HG03045 (cell line): ENCODE results near the gene LLGL1.

Source experiments
- ATAC-seq: cut with Tn5 transposase; IDR thresholded peaks from one replicate; pipeline ENCODE4 v1.9.1; 2021; ENCODE audit warnings: mild to moderate bottlenecking, moderate library complexity; ENCODE audit not compliant: unreplicated experiment

Gene LLGL1

DNA sequence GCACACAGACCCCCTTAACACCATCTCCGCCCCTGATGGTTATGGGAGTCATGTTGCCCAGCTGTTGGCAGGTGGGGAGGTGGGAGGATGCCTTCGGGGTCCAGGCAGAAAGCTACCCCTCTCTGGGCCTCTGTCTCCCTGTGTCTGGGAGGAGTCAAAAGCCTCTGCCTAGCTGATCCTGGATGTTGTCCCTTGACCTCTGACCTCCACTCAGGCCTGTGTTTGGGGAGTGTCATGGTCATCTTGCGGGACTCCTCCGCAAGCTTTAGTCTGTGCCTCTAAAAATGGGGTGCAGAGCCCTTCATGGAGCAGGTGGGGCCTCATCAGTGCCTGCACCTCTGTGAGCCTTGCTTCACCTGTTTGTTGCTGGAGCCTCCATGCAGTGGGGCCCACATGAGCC lies 3.8 kb downstream of the LLGL1 start:
- ATAC-seq, result no peak

DNA sequence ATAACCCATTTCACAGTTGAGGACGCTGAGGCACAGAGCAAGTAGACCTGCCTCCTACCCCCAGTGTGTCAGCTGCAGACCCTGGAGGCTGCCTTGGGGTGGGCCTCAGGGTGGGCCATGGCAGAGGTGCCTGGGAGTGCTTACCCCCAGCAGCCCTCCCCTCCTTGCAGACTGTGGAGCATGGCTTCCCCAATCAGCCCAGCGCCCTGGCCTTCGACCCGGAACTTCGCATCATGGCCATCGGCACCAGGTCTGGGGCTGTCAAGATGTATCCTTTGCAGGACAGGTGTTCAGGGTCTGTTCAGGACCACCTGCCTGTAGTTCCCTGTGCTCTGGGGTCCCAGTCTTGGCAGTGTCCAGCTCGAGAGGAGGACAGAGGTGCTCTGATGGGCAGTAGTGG lies 4.3 kb downstream of the LLGL1 start:
- no peak for ATAC-seq

DNA sequence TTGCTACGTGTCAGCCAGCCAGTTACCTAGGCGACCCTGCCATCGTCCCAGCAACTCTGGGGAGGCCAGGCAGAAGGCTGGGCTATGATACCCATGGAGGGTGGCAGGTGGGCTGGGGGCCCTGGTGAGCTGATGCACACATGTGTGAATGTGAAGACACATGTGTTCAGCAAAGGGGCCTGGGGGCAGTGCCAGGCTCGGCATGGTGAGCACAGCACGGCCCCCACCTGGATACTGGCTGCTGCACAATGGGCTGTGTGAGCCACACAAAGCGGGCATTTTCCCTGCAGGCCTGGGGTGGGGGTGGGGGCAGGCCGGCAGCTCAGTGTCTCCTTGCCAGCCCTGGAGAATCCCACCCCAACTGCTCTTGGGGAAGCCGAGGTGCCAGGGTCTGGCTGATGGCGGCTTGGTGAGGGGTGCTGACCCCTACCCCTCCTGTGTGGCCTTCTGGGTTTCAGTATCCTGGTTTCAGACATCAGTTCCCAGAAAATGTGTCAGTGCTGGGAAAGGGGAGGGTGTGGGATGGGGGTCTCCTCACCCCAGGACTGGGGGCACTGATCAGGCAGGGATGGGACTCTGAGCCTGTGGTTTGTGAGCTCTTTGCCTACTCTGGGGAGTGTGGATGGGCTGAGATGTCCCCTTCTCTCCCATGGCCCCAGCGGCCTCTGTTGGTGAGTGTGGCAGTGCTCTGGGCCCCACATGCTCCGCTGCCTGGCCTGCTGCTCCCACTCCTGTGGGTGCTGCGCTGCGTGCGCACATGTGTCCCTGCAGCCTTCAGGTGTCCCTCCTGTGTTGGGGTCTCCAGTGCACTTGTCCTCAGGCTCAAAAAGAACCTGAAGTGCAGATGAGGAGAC lies 5.1 kb downstream of the LLGL1 start:
- ATAC-seq, result no peak

DNA sequence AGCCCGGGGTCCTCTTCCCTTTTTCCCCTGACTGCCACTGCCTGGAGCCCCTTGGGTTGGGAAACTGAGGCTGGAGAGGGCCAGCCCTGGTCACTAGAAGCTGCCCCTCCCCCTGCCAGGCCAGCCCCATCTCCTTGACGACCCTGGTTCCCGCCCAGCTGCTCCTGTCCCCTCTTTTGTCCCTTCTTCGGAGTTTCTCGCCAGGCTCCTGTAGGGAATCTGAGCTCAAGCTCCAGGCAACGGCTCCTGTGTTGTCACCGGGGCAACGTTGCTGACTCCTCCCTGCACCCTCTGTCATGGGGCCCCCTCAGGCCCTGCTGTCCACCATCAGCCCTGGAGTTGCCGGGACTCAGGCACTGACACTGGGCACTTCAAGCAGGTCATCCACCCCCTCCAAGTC lies 5.7 kb downstream of the LLGL1 start:
- ATAC-seq, result no peak

DNA sequence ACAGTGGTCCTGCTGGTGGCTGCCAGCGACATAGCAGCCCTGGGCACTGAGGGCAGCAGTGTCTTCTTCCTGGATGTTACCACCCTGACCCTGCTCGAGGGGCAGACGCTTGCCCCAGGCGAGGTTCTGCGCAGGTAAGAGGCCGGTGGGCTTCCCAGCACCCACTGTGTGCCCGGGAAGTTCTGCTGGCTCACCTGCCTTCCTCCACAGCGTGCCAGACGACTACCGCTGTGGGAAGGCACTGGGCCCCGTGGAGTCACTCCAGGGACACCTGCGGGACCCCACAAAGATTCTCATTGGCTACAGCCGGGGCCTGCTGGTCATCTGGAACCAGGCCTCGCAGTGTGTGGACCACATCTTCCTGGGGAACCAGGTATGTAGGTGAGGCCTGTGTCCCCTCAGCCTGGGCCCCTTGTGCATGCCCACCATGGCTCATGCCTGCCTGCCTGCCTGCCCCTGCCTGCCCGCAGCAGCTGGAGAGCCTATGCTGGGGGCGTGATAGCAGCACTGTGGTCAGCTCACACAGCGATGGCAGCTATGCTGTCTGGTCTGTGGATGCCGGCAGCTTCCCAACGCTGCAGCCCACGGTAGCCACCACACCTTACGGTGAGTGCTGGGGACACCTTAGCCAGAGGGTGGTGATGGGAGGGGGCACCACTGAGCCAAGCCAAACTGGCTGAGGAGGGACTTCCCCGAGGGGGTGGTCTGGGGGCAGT lies 8.5 kb downstream of the LLGL1 start:
- no peak for ATAC-seq

DNA sequence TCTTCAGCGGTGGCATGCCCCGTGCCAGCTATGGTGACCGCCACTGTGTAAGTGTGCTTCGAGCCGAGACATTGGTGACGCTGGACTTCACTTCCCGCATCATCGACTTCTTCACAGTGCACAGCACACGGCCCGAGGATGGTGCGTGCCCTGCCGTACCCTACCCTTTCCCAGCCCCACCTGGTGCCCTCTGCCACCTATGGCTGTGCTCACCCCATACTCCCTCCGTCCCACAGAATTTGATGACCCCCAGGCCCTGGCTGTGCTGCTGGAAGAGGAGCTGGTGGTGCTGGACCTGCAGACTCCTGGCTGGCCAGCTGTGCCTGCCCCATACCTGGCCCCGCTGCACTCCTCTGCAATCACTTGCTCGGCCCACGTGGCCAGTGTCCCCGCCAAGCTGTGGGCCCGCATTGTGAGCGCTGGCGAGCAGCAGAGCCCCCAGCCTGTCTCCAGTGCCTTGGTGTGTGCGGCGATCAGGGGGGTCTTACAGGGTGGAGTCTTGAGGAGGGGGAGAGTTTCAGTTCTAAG lies 9.5 kb downstream of the LLGL1 start:
- no peak for ATAC-seq

DNA sequence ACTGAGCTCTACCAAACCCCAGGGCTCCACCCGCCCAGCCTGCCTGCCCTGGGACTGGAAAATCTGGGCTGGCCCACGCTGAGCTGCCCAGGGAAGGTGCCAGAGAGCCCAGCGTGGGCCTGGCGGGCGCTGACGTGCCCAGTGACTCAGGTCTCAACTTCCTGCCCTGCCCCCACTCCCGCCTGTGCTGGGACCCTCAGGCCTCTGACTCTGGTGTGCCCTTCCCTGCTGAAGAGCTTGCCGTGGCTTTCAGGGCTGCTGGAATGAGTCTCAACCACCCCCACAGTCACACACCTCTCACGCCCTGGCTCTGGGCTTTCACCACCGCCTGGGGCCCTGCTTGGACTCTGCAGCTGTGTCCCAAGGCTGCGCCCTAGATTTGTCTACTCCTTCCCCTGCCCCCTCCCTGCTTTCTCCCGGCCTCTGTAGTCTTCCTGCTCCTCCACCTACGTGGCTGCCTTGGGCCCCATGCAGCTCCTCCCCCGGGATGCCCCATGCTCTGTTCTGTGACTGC lies 10.4 kb downstream of the LLGL1 start:
- ATAC-seq, result no peak

DNA sequence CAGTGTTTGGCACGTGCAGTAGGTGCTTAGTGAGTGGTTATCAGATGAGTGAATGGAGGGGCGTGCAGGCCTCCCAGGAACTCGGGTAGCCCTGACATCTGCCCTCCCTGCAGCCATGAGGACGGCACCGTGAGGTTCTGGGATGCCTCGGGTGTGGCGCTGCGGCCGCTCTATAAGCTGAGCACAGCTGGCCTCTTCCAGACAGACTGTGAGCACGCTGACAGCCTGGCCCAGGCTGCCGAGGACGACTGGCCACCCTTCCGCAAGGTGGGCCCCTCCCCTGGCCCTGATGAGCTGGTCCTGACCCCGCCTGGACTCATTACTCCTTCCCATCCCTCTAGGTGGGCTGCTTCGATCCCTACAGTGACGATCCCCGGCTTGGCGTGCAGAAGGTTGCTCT lies 11.1 kb downstream of the LLGL1 start:
- no peak for ATAC-seq

DNA sequence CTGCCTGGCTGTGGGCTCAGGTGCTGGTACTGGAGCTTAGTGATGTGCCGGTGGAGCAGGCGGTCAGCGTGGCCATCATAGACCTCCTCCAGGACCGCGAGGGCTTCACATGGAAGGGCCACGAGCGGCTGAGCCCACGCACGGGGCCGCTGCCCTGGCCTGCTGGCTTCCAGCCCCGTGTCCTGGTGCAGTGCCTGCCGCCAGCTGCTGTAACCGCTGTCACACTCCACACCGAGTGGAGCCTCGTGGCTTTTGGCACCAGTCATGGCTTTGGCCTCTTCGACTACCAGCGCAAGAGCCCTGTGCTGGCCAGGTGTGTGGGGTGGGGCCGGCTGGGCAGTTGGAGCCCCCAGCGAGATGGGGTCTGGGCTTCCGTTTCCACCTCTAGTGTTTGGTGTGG lies 12.0 kb downstream of the LLGL1 start:
- ATAC-seq, result no peak

DNA sequence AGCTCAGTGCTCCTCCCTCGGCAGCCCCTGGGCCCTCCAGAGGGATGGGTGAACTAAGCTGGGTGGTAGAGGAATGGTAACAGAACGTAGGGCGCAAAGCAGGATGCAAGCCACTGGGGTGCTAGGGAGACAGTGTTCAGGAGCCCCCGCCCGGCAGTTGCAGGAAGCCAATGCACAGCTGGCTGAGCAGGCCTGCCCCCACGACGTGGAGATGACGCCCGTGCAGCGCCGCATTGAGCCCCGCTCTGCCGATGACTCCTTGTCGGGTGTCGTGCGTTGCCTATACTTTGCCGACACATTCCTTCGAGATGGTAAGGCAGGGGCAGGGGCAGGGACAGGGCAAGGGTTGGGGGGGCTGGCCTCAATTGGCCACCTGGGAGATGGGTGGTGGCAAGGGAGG lies 12.9 kb downstream of the LLGL1 start:
- no peak for ATAC-seq

DNA sequence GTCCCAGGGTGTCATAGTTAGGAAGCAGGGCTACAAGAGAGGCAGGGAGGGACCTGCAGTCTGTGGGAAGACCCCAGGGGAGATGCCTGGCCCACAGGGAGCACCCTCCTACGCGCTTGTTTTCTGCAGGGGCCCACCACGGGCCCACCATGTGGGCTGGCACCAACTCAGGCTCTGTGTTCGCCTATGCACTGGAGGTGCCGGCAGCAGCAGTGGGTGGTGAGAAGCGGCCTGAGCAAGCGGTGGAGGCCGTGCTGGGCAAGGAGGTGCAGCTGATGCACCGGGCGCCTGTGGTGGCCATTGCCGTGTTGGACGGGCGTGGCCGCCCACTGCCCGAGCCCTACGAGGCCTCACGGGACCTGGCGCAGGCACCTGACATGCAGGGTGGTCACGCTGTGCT lies 15.0 kb downstream of the LLGL1 start:
- no peak for ATAC-seq

DNA sequence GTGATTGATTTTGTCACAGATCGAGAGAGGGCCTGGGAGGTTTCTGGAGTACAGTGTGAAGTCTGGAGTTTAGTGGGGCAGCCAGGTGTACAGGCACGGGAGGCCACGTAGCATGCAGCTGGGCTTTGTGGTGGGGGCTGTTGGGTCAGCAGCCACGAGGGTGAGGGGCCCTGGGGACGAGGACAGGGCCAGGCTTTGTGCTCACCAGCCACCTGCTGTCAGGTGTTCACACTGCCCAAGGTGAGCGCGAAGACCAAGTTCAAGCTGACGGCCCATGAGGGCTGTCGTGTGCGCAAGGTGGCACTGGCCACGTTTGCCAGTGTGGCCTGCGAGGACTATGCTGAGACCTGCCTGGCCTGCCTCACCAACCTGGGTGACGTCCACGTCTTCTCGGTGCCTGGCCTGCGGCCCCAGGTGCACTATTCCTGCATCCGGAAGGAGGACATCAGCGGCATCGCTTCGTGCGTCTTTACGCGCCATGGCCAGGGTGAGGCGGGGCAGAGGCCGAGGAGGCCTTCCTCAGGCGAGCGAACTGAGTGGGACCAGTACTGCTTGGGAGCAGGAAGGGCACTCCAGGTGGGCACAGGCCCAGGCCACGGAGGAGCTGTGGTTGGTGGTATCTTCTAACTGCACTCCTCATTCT lies 15.9 kb downstream of the LLGL1 start:
- no peak for ATAC-seq

DNA sequence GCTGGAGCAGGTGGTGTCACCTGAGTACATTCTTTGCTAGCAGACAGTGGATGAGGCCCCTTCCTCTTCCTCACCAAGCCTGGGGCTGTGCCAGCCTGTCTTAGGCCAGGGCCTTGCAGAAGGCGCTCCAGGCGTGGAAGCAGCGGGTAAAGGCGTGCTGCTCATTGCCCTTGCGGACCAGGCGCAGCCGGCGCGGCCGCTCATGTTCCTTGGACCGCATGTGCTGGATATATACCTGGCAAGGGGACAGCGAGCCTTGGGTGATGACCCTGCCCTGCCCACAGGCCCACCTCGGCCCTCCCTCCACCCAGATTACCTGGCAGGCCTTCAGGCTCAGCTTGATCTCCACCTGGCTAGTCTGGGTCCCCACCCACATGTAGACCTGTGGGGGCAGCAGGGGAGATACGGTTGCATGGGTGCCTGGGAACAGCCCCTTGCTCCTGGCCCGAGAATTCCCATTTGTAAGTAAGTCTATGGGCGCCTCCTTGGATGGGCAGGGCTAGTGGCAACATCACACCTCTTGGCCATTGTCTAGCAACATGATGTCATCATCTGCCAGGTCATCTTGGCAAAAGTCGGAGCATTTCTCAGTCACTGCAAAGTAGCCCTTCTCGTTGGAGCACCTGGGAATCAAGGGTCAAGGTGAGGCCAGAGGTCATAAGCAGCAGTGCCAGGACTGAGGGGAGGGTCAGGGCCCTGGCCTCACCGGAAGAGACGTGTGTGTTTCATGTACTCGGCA lies 19.8 kb downstream of the LLGL1 start:
- ATAC-seq, result no peak

DNA sequence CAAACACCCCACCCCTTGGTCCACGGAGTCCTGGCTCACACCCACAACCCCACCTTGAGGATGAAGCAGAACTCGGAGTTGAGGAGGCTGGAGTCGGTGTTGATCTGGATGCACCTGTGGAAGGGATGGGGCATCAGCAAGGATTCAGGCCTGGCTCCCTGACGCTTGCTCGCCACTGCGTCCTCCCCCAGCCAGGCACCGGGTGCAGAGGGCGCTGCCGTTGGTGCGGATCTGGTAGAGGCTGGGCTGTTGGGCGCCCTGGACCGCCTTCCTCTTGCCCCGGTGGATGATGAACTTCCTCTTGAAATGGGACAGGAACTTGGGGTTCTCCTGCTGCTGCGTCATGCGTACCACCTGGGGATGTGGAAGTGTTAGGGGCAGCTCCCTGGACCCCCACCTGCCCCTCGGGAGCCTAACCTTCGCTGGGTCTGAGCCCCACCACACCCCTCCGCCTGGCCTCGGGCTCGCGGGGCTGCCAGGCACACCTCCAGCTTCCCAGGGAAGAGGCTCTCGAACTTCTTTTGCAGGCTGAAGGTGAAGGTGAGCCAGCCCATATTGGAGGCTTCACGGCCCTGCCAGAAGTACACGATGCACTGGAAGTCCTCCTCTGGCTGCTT lies 20.8 kb downstream of the LLGL1 start:
- no peak for ATAC-seq

DNA sequence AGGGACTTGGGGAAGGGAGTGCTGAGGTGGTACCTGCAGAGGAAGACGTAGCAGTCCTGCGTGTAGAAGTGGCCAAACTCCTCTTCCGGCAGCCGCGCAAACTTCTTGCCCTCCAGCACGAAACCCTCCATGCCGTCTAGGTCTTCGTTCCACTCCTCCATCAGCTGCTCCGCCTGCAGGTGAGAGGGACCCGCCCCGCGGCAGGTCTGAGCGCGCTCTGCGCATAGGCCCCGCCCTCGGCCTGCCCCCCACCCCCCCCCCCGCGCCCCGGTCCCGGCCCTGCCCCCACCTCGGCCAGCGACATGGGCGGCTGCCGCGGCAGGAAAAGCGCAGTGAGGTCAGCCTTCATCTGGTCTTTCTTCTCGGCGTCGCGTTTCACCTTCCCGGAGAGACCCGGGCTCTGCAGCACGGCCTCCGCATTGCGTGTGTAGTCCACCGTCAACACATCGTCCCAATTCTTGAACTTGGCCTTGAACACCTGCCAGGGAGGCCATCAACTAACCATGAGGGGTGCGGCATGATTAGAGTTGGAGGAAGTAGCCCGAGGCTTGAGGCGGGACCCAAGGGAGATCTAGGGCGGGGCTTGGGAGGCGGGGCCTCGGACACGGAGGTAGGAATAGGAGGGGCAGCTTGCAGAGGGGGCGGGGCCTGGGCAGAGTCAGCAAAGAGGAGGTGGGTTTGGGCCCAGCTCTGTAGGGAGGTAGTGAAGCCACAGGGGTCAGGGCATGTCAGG lies 21.6 kb downstream of the LLGL1 start:
- ATAC-seq, result no peak

DNA sequence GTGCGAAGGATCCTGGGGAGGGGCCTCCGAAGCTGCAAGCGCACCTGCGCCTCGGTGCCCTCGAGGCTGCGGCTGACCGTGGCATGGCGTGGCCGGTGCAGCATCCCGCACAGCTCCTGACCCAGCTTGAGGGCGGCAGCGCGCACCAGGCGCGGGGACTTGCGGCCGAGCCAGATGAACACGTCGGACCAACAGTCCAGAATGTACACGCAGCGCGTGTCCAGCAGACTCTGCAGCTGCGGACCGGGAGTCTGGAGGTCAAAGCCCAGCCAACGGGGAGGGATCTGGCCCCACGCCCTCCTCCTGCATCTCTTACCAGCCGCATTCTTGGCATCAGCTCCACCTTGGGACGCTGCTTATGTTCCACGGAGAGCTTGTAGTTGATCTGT lies 22.2 kb downstream of the LLGL1 start:
- ATAC-seq, result no peak

DNA sequence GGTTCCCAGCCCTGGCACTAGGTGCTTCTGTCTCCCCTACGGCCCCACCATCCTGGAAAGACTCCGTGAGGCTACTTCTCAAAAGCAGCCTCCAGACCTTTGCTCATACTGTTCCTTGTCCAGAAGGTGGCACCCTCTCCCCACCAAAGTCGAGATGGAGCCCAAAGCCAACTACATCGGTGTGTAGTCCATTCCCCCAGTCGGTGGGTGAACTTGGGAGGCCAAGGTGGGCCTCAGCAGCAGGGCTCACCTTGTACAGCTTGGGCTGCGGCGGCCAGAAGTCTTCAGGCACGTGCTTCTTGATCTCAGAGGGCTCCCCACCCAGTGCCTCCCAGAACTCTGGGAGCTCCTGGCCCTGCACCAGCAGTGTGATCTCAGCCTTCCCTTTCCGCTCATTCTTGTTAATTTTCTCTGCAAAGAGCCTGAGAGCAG lies 22.9 kb downstream of the LLGL1 start:
- ATAC-seq, result no peak

DNA sequence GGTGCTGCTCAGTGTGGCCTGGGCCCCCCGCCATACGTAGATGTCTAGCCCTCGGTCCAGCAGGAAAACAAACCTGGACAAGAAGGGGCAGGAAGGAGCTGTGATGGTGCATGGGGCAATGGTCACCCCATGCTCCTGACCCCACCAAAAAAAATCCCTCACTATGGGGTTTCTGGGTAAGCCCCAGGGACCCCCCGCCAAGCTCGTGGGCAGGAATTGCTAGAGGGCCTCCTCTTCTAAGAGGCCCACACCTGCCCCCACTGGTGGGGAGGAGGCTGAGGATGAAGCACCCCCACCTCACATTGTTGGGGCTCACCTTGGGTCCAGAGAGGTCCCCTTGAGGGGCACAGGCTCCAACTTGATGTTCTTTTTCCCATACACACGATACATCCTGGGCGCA lies 23.4 kb downstream of the LLGL1 start:
- ATAC-seq, result no peak

DNA sequence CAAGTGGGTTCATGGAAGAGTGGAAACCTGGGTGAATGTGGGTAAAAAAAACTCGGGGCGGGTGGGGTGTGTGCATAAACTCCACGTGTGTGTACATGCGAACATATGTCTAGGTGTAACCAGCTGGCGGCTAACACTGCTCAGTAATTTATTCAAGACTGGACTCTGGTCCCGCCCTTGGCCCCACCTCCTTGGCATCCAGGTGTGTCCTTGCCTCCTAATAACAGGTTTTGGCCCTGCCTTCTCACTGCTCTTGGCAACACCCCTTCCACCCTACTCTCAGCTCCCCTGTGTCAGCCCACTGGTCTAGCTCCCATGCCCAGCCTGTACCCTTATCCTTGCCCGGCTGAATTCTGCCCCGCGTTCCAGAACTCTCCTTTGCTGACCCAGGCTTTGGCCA lies 24.8 kb downstream of the LLGL1 start:
- no peak for ATAC-seq

DNA sequence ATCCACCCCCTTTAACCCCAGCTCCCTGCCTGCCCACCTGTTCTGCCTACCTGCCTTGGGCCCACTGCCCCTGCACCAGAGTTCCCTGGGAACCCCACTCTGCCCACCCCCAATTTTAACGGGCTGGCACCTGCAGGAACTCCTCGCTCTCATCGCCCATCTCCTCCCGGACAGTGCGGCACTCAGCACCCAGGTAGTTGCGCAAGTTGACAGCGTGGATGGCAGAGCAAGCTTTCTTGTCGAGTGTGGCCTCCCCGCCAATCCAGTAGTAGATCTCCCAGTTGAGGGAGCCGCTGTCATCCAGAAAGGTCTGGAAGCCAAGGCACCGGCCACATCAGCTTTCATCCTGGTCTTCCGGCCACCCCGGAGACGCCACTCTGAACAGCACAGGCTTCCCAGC lies 25.3 kb downstream of the LLGL1 start:
- no peak for ATAC-seq
